ENCODE data around the gene TPM1. TPM values are rescaled to one million over a fixed set of nuclear protein-coding genes. Genes with fewer than 3 reads are reported as not detected.

The TPM1 gene
- total RNA-seq, 6 experiments from 2014 or later = 1,264 to 1,620 (median 1,342) TPM

- no peak for TF ChIP-seq CTCF (IDR thresholded peaks at IDR 0.05)
- DNase-seq = no peak
- H3K36me3 Mint-ChIP-seq (ENCODE audit: low read depth) = no peaks in the 10 kb centered on the region
- peaks cover 13% of the 10 kb centered on the region for H3K27me3 Mint-ChIP-seq (ENCODE audit: insufficient read depth)
- H3K4me1 Mint-ChIP-seq (ENCODE audit: low read depth) = peaks cover 46% of the 10 kb centered on the region
- H3K4me3 Mint-ChIP-seq = no peak overlapping the region
- H3K27ac Mint-ChIP-seq = no peak overlapping the region
- H3K9me3 Mint-ChIP-seq = no peaks in the 10 kb centered on the region
Measured at GRCh38 chr15:63077952-63078351, 35.4 kb downstream of the TPM1 start.

- peak overlapping the region; percentile 46 for H3K27ac Mint-ChIP-seq
- TF ChIP-seq CTCF (IDR thresholded peaks at IDR 0.05) = no peak
- no peaks in the 10 kb centered on the region; the same call in none of the 2 replicates for H3K27me3 Mint-ChIP-seq (ENCODE audit: insufficient read depth)
- H3K4me3 Mint-ChIP-seq = no peak overlapping the region
- peaks cover 31% of the 10 kb centered on the region for H3K4me1 Mint-ChIP-seq (ENCODE audit: low read depth)
- H3K9me3 Mint-ChIP-seq = no peaks in the 10 kb centered on the region
- no peak for DNase-seq
- no peaks in the 10 kb centered on the region for H3K36me3 Mint-ChIP-seq (ENCODE audit: low read depth)
Measured at GRCh38 chr15:63079947-63080626, 37.5 kb downstream of the TPM1 start.

GRCh38 chr15:63080634-63081250 lies 38.2 kb downstream of the TPM1 start:
- TF ChIP-seq CTCF (IDR thresholded peaks at IDR 0.05) = no peak
- Mint-ChIP-seq H3K27ac (no peak overlapping the region), H3K4me1 (ENCODE audit: low read depth) (peaks cover 24% of the 10 kb centered on the region), H3K9me3 (no peaks in the 10 kb centered on the region), H3K36me3 (ENCODE audit: low read depth) (no peaks in the 10 kb centered on the region), H3K27me3 (ENCODE audit: insufficient read depth) (no peaks in the 10 kb centered on the region; the same call in none of the 2 replicates), H3K4me3 (no peak overlapping the region)
- no peak for DNase-seq

- H3K36me3 Mint-ChIP-seq (ENCODE audit: low read depth) = no peaks in the 10 kb centered on the region
- no peak overlapping the region for H3K27ac Mint-ChIP-seq
- no peak overlapping the region for H3K4me3 Mint-ChIP-seq
- DNase-seq = no peak
- H3K9me3 Mint-ChIP-seq = no peaks in the 10 kb centered on the region
- peaks cover 30% of the 10 kb centered on the region for H3K4me1 Mint-ChIP-seq (ENCODE audit: low read depth)
- TF ChIP-seq CTCF (IDR thresholded peaks at IDR 0.05) = no peak
- no peaks in the 10 kb centered on the region; the same call in none of the 2 replicates for H3K27me3 Mint-ChIP-seq (ENCODE audit: insufficient read depth)
Measured at GRCh38 chr15:63082366-63082765, 39.8 kb downstream of the TPM1 start.

- H3K4me1 Mint-ChIP-seq (ENCODE audit: low read depth) = peaks cover 30% of the 10 kb centered on the region
- H3K27me3 Mint-ChIP-seq (ENCODE audit: insufficient read depth) = no peaks in the 10 kb centered on the region; the same call in none of the 2 replicates
- no peaks in the 10 kb centered on the region for H3K9me3 Mint-ChIP-seq
- TF ChIP-seq CTCF (IDR thresholded peaks at IDR 0.05) = no peak
- H3K4me3 Mint-ChIP-seq = no peak overlapping the region
- no peak for DNase-seq
- H3K36me3 Mint-ChIP-seq (ENCODE audit: low read depth) = no peaks in the 10 kb centered on the region
- no peak overlapping the region for H3K27ac Mint-ChIP-seq
Measured at GRCh38 chr15:63083044-63083443, 40.5 kb downstream of the TPM1 start.
